ENCODE results near the gene WIF1.

The WIF1 gene

GRCh38 chr12:65121956-65122469, 908 bp upstream of the WIF1 start:
- no peak for DNase-seq

GRCh38 chr12:65119063-65119462, 2.0 kb downstream of the WIF1 start:
- DNase-seq = no peak

GRCh38 chr12:65113621-65114035, 7.5 kb downstream of the WIF1 start:
- no peak for DNase-seq

GRCh38 chr12:65106948-65107347, 14.2 kb downstream of the WIF1 start:
- peak; percentile 40 for DNase-seq

GRCh38 chr12:65100140-65100539, 21.0 kb downstream of the WIF1 start:
- DNase-seq = peak; percentile 63

- no peak for DNase-seq
Measured at GRCh38 chr12:65099182-65099581, 21.9 kb downstream of the WIF1 start.

GRCh38 chr12:65098364-65098763, 22.7 kb downstream of the WIF1 start:
- DNase-seq = no peak

- no peak for DNase-seq
Measured at GRCh38 chr12:65094722-65095121, 26.4 kb downstream of the WIF1 start.

GRCh38 chr12:65093606-65094005, 27.5 kb downstream of the WIF1 start:
- no peak for DNase-seq

- DNase-seq = no peak
Measured at GRCh38 chr12:65090461-65090860, 30.6 kb downstream of the WIF1 start.

GRCh38 chr12:65086236-65086635, 34.9 kb downstream of the WIF1 start:
- peak; percentile 93 for DNase-seq

- DNase-seq = peak; percentile 18
Measured at GRCh38 chr12:65084579-65084978, 36.5 kb downstream of the WIF1 start.

GRCh38 chr12:65083581-65083980, 37.5 kb downstream of the WIF1 start:
- no peak for DNase-seq

- DNase-seq = no peak
Measured at GRCh38 chr12:65082406-65082805, 38.7 kb downstream of the WIF1 start.

GRCh38 chr12:65081496-65081895, 39.6 kb downstream of the WIF1 start:
- DNase-seq = peak; percentile 53

GRCh38 chr12:65074932-65075331, 46.2 kb downstream of the WIF1 start:
- DNase-seq = no peak

- DNase-seq = no peak
Measured at GRCh38 chr12:65069336-65069735, 51.8 kb downstream of the WIF1 start.

- DNase-seq = no peak
Measured at GRCh38 chr12:65067383-65067782, 53.7 kb downstream of the WIF1 start.

GRCh38 chr12:65055859-65056258, 65.2 kb downstream of the WIF1 start:
- no peak for DNase-seq

- no peak for DNase-seq
Measured at GRCh38 chr12:65051218-65051617, 69.9 kb downstream of the WIF1 start.

GRCh38 chr12:65045269-65045668, 75.8 kb downstream of the WIF1 start:
- no peak for DNase-seq

- no peak for DNase-seq
Measured at GRCh38 chr12:65039301-65039700, 81.8 kb downstream of the WIF1 start.

GRCh38 chr12:65025136-65025535, 96.0 kb downstream of the WIF1 start:
- DNase-seq = no peak

GRCh38 chr12:65023485-65023884, 97.6 kb downstream of the WIF1 start:
- DNase-seq = no peak

GRCh38 chr12:65022960-65023359, 98.1 kb downstream of the WIF1 start:
- DNase-seq = no peak

GRCh38 chr12:65022421-65022820, 98.7 kb downstream of the WIF1 start:
- no peak for DNase-seq

Measured in hematopoietic multipotent progenitor cell treated with erythropoietin and hydrocortisone succinate and interleukin-3 and kit ligand, for 4 days (in vitro differentiated cells).